GM12878 (cell line): ENCODE results near the gene NDUFA9. TPM values are rescaled to one million over a fixed set of nuclear protein-coding genes. Genes with fewer than 3 reads are reported as not detected.

Experiments
- ATF2 ChIP-seq: IDR thresholded peaks from 2 replicates; pipeline ENCODE4 v1.6.1; 2012; ENCODE audit warnings: low read length, inconsistent platforms
- CREB1 ChIP-seq: IDR thresholded peaks from 2 replicates; pipeline ENCODE4 v1.6.1; 2012; ENCODE audit warnings: low read depth, mild to moderate bottlenecking, inconsistent platforms
- E2F4 ChIP-seq: IDR thresholded peaks from 2 replicates; pipeline ENCODE4 v1.6.1; 2012; ENCODE audit warnings: low read depth, low read length, improper control_type of control experiment
- GATAD2B ChIP-seq: fragments of 450-650 bp; conservative IDR thresholded peaks from 2 replicates; pipeline ENCODE4 v1.6.1; 2017; ENCODE audit warnings: low read depth, mild to moderate bottlenecking, moderate library complexity
- HCFC1 ChIP-seq: fragments of 150-350 bp; IDR thresholded peaks from 2 replicates; pipeline ENCODE4 v1.6.1; 2014; ENCODE audit warnings: low read length
- KDM1A ChIP-seq: fragments of 200-600 bp; sonication (generic); IDR thresholded peaks from 2 replicates; pipeline ENCODE4 v1.6.1; 2016; ENCODE audit warnings: borderline replicate concordance
- KLF5 ChIP-seq: fragments of 450-650 bp; IDR thresholded peaks from 2 replicates; pipeline ENCODE4 v1.6.1; 2014; ENCODE audit warnings: mild to moderate bottlenecking; ENCODE audit not compliant: partially characterized antibody
- MLLT1 ChIP-seq: fragments of 450-650 bp; IDR thresholded peaks from 2 replicates; pipeline ENCODE4 v1.6.1; 2016; ENCODE audit warnings: mild to moderate bottlenecking
- NFXL1 ChIP-seq: fragments of 450-650 bp; IDR thresholded peaks from 2 replicates; pipeline ENCODE4 v1.6.1; 2017; ENCODE audit warnings: antibody characterized with exemption, mild to moderate bottlenecking, borderline replicate concordance
- NR2C2 ChIP-seq: IDR thresholded peaks from 2 replicates; pipeline ENCODE4 v1.6.1; 2011; ENCODE audit warnings: borderline replicate concordance, low read depth; ENCODE audit not compliant: control insufficient read depth, insufficient read length
- PML ChIP-seq: IDR thresholded peaks from 2 replicates; pipeline ENCODE4 v1.6.1; 2012; ENCODE audit warnings: low read length, inconsistent platforms
- SUPT20H ChIP-seq: IDR thresholded peaks from 2 replicates; pipeline ENCODE4 v1.6.1; 2011; ENCODE audit warnings: low read depth, mild to moderate bottlenecking, low read length, moderate library complexity, borderline replicate concordance; ENCODE audit not compliant: control insufficient read depth
- TAF1 ChIP-seq: IDR thresholded peaks from 2 replicates; pipeline ENCODE4 v1.6.1; 2011; ENCODE audit warnings: mild to moderate bottlenecking, low read depth, low read length, borderline replicate concordance
- ZBTB11 ChIP-seq: fragments of 450-650 bp; formaldehyde crosslinking; IDR thresholded peaks from 2 replicates; pipeline ENCODE4 v1.5.0; 2022; ENCODE audit warnings: mild to moderate bottlenecking, missing genetic modification characterization
- ZNF687 ChIP-seq: fragments of 450-650 bp; IDR thresholded peaks from 2 replicates; pipeline ENCODE4 v1.6.1; 2017; ENCODE audit warnings: mild to moderate bottlenecking, moderate library complexity
- polyA plus RNA-seq, 11 experiments: library from polyadenylated mRNA; depleted of rRNA in 4 of 11; unstranded in 6 of 11; stranded (reverse) in 5 of 11; fragments of >200 nt; fragmentation: Nextera tagmentation in 4 of 11; fragmentation: Illumina TruSeq in 1 of 11; extraction: Ambion mirVana in 4 of 11; extraction: Trizol in 1 of 11; gene quantifications; 1 replicate in 1 of 11; 2 replicates in 10 of 11; pipeline versions ENCODE4 v1.2.1 to v1.2.3, GENCODE V29; 2011 to 2016; ENCODE audit warnings: inconsistent platforms in 2 of 11, missing spikeins in 2 of 11, low read depth in 1 of 11
- total RNA-seq, 4 experiments: library from RNA; depleted of rRNA in 3 of 4; stranded (reverse); fragments of >200 nt in 3 of 4; fragmentation: Illumina TruSeq in 1 of 4; extraction: Trizol in 1 of 4; gene quantifications; 2 replicates each; pipeline versions ENCODE4 v1.2.1 to v1.2.3, GENCODE V29; 2013 to 2021
- TF ChIP-seq, protein P1 (sequence below): IDR thresholded peaks from 2 replicates; pipeline ENCODE4 v1.6.1; 2012; ENCODE audit warnings: low read depth, low read length, improper control_type of control experiment

Gene NDUFA9
- total and polyA plus RNA-seq, 10 of the 15 experiments (the other 5 are each of a cell fraction or from before 2014, with no cell fraction given): 95.2 to 472 (median 151) TPM

GRCh38 chr12:4648501-4649357 is at the start of gene NDUFA9, which contains the start of gene AKAP3 (continued):
- TF ChIP-seq MLLT1: no peak; the same call in 1 of the 2 replicates
- no peak for TF ChIP-seq NR2C2
- peak; percentile 58 for TF ChIP-seq CREB1
- TF ChIP-seq ZBTB11 (CRISPR knock-in tag): no peak
- peak; percentile 43; the same call in 1 of the 2 replicates for TF ChIP-seq ZNF687
- TF ChIP-seq, protein P1, sequence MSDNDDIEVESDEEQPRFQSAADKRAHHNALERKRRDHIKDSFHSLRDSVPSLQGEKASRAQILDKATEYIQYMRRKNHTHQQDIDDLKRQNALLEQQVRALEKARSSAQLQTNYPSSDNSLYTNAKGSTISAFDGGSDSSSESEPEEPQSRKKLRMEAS: no peak
- TF ChIP-seq TAF1: peak; percentile 94
- TF ChIP-seq NFXL1: no peak
- peak; percentile 30 for TF ChIP-seq KLF5
- TF ChIP-seq GATAD2B: no peak; the same call in 1 of the 2 replicates
- peak; percentile 85 for TF ChIP-seq PML
- TF ChIP-seq SUPT20H: no peak
- TF ChIP-seq ATF2: 0 out of 2 replicates have a peak, but pooled peaks have one; percentile 11
- TF ChIP-seq E2F4: no peak
- TF ChIP-seq HCFC1: peak; percentile 75
- no peak for TF ChIP-seq KDM1A
